Left cardiac atrium (tissue), 4 donors: Measurements from ENCODE around the gene WDR70. TPM values are rescaled to one million over a fixed set of nuclear protein-coding genes. Genes with fewer than 3 reads are reported as not detected.
"Not testable (repeated sequence)": the region's sequence is repeated elsewhere in the genome, so short reads cannot be mapped to it uniquely, and the experiment has no call there.

ENCODE experiments used
- ATAC-seq, 2 donors: fragments of 200-7000 bp; cut with Tn5 transposase; one replicate each; pipeline ENCODE4 v1.9.1; 2020; ENCODE audit warnings: mild to moderate bottlenecking in 2 of 2, moderate library complexity in 2 of 2
- DNase-seq: peaks from one replicate; pipeline ENCODE4 v3.0.0-alpha.2; 2020
- intact Hi-C, 2 donors: fragments of 100-400 bp; cut with DNase I; formaldehyde crosslinking; loops; one replicate each; pipeline versions ENCODE4 v1.14.1 to v1.15.1; 2022 to 2023
- long read RNA-seq: library from polyadenylated mRNA; unstranded; transcript quantifications from one replicate; pipeline ENCODE4 v2.0.0, GENCODE V29; 2021
- total RNA-seq, 2 donors: library from RNA; stranded (reverse); fragmentation: NEBNext Ultra II Directional; extraction: Animal tissue kit (Norgen Biotek cat#: 25700); gene quantifications; one replicate each; pipeline ENCODE4 v1.2.1, GENCODE V29; 2021
- donor health status: DM: no; HTN: yes; CAD: no.
- donor health status: DM: no; HTN: yes; CAD: no; lungs with severe emphysema.
- donor health status: DM: yes; HTN: yes; CAD: no.
- donor health status: Dilated cardiomyopathy.

Gene WDR70
- 10 to 100 TPM; 14.5 TPM for total RNA-seq
- long read RNA-seq, transcript WDR70-201 (18 exons, 2,983 nt), result major isoform, 7 of 11 reads
- long read RNA-seq, partial matches to known transcripts, result 1 of 11 reads
- long read RNA-seq, other reads (novel, unspliced or antisense), result 3 of 11 reads

DNA sequence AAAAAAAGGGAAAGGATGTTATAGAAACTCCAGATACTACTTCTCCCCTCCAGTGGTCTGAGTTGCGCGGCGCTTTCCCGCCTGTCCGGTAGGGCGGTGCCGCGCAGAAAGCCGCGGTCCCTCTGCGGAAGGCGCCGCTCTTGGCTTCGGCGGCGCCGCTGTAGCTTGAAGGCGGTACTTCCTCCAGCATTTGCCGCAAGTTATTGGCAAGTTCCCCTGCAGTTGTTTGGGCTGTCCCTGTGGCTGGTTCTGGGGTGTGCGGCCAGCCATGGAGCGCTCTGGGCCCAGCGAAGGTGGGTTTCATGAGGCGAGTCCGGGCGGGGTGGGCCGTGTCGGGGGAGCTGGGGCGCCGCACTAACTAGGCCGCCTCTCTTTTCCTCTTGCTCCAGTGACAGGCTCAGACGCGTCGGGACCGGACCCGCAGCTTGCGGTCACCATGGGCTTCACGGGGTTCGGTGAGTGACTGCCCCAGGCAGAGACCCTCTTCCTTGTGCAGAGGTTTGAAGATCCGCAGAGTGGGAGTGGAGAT is at the start of gene WDR70:
Gene WDR70 (plus strand): TSS at position 219 of the 529 bp plus-strand sequence. CDS start 50 bp downstream, at position 269.
- ATAC-seq (peak; percentile 99 to 100), DNase-seq (peak; percentile 90)
- intact Hi-C loops, result not testable (repeated sequence)

DNA sequence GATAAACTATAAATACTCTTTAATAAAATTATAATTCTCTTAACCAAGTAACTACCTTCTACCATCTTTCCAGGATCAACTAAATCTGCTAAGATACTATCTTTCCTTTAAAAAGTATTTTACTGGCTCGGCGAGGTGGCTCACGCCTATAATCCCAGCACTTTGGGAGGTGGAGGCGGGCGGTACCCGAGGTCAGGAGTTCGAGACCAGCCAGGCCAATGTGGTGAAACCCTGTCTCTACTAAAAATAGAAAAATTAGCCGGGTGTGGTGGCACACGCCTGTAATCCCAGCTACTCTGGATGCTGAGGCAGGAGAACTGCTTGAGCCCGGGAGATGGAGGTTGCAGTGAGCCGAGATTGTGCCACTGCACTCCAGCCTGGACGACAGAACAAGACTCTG is 44.4 kb upstream of the WDR70 start:
- DNase-seq, intact Hi-C loops: not testable (repeated sequence)

DNA sequence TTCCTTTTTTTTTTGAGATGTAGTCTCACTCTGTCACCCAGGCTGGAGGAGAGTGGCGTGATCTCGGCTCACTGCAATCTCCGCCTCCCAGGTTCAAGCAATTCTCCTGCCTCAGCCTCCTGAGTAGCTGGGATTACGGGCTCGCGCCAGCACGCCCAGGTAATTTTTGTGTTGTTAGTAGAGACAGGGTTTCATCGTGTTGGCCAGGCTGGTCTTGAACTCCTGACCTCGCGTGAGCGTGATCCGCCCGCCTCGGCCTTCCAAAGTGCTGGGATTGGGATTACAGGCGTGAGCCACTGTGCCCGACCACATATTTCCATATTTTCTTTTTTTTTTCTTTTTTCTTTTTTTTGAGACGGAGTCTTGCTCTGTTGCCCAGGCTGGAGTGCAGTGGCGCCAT is 36.4 kb upstream of the WDR70 start:
- DNase-seq, intact Hi-C loops, ATAC-seq: not testable (repeated sequence)

More for the DNA sequence above, 44.4 kb upstream of the WDR70 start:
- not testable (repeated sequence) for ATAC-seq

DNA sequence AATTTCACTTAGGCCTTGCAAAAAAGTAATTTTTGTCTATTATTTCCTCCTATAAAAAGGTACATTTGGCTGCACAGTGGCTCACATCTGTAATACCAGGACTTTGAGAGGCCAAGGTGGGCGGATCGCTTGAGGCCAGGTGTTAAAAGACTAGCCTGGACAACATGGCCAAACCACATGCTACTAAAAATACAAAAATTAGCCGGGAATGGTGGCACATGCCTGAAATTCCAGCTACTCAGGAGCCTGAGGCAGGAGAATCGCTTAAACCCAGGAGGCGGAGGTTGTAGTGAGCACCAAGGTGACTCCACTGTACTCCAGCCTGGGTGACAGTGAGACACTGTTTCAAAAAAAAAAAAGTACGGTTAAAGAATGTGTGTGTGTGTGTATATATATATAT is 24.0 kb upstream of the WDR70 start:
- ATAC-seq (no peak), DNase-seq (no peak)
- intact Hi-C loops, result no loop called here

DNA sequence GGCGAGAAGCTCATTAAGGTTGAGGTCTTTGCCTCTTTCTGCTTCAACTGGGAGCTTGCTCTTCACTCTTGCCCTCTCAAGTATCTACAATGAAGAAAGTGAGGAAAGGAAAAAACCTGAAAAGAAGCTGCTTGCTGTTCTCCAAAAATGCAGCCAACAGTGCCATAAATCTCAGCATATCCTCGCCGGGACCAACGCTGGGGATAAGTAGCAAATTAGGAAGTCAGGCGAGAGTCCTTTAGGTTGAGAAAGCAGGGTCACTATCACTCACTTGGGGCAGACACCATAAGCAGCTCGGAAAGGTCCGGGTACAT is 8.6 kb upstream of the WDR70 start:
- intact Hi-C loops, result no loop called here
- DNase-seq (no peak), ATAC-seq (no peak)

DNA sequence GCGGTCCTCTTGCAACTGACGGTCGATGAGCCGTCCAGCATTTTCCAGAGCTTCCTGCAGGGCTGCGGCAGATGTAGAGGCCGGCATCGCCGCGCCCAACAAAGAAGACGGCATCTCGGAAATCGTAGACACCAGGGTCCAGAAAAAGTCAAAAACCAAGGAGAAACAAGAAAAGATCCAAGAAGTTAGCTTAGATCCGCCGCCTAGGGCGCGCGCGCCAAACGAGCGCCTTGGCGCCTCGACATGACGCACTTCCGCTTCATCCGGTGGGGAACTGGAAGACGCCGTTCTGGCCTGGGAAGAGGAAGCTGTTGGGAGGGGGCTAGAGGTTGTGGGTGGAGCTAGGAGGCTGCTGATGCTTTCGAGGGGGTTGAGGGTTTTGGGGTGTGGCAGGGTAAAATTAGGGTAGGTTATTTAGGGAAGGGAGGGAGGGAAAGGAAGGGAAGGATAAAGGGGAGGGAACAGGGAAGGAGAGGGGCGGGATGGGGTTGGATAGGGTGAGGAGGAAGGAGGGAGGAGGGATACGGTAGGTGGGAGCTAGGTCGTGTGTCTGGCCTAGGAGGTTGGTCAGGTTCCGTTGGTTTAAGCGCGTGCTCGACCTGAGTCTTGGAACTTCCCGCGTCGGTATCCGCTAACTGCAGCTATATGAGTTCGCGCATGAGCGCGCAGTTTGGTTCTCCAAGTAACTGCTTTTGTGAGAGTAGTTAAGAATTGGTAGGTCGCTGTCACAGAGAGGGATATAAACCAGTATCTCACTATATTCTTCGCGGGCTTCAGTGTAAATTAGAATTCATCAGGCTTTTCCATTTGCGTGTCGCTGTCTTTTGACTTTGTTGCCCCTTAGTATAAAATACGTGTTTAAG is 8.0 kb upstream of the WDR70 start, which contains the start of gene NUP155:
Gene NUP155 (minus strand): TSS at position 243 of the 863 bp plus-strand sequence. CDS start 129 bp downstream, at position 114.
- ATAC-seq, result peak; percentile 99
- peak; percentile 94 for DNase-seq
- intact Hi-C loops, result no loop called here

DNA sequence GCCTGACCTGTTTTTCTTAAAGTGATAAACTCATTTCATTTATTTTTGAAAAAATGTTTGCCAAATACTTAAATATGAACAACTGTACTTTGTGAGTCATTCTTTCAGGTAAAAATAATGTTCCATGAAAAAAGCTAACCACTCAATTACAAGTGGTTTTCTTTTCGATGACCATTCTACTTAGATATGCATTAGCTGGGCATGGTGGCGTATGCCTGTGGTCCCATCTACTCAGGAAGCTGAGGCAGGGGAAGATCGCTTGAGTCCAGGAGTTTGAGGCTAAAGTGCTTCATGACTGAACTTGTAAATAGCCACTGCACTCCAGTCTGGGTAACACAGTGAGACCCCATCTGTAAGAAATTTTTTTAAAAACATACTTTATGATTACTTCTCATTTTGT is 4.0 kb upstream of the WDR70 start:
- no peak for ATAC-seq
- DNase-seq, result no peak
- intact Hi-C loops, result no loop called here

DNA sequence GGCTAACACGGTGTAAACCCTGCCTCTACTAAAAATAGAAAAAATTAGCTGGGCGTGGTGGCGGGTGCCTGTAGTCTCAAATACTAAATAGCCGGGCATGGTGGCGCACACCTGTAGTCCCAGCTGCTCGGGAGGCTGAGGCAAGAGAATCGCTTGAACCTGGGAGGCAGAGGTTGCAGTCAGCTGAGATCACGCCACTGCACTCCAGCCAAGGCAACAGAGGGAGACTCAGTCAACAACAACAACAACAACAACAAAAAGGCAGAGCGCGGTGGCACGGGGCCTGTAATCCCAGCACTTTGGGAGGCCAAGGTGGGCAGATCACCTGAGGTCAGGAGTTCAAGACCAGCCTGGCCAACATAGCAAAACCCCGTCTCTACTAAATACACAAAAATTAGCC is 1.1 kb upstream of the WDR70 start:
- intact Hi-C loops, ATAC-seq: not testable (repeated sequence)

DNA sequence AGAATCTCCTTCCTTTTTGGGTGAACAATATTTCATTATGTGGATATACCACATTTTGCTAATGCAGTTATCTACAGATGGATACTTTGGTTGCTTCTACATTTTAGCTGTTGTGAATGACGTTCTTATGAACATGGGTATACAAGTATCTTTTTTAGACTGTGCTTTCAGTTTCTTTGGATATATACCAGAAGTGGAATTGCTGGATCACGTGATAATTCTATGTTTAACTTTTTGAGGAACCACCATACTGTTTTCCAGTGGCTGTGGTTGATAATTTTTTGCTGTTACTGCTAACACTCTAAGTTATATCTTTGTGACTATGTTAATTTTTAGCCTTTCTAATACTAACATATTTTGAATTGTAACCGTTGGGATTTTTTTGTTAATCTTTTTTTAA is 12.5 kb downstream of the WDR70 start:
- no peak for ATAC-seq
- intact Hi-C loops, result no loop called here
- no peak for DNase-seq

More for the DNA sequence above, 1.1 kb upstream of the WDR70 start:
- DNase-seq, result not testable (repeated sequence)

DNA sequence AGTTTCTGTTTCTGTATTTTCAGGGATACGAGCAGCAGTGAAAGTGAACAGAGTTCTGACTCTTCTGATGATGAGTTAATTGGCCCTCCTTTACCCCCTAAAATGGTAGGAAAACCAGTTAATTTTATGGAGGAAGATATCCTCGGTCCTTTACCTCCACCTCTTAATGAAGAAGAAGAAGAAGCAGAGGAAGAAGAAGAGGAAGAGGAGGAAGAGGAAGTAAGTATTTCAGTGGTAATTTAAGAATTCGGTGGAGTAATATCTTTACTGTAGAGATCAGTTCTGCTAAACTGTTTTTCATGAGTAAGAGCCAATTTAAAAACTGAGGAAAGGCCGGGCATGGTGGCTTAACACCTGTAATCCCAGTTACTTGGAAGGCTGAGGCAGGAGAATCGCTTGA is 17.2 kb downstream of the WDR70 start:
- intact Hi-C loops, result no loop called here
- no peak for ATAC-seq
- DNase-seq, result no peak

DNA sequence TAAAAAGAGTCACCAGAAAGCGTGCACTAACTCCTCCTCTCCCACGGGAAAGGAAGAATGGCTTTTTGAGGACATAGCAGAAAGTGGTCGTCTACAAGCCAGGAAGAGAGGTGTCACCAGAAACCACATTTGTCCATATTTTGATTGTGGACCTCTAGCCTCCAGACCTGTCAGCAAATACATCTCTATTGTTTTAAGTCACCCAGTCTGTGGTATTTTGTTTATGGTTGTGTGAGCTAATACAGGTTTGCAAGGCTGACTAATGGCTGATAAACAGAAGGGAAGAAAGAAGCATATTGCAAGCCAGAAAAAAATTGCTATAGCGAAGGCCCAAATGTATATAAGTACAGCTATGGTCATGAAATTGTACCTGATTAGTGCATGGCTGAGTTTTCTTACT is 21.4 kb downstream of the WDR70 start:
- DNase-seq (no peak), ATAC-seq (no peak)
- intact Hi-C loops, result no loop called here

DNA sequence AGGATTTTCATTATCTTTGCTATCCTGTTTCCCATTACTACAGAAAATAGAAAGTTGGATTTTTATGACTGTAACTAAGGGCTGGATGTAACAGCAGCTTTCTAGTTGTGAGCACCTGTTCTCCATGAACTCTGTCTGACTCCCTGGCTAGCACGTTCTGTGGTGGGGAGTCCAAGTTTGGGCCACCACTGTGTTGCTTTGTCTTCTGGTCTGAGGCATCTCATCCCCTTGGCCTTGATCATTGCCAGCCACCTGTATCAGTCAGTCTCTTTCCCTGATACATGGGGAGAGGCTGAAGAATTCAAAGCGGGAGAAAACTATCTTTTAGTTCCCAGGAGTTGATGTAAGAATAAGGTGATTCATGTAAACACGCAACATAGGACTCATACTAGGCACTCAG is 33.4 kb downstream of the WDR70 start:
- DNase-seq (no peak), ATAC-seq (no peak)
- intact Hi-C loops, result loop anchor here in 1 of 2 donors (10.0 kb wide), 1 partner anchor 782 kb away; no protein-coding TSS in a partner anchor

DNA sequence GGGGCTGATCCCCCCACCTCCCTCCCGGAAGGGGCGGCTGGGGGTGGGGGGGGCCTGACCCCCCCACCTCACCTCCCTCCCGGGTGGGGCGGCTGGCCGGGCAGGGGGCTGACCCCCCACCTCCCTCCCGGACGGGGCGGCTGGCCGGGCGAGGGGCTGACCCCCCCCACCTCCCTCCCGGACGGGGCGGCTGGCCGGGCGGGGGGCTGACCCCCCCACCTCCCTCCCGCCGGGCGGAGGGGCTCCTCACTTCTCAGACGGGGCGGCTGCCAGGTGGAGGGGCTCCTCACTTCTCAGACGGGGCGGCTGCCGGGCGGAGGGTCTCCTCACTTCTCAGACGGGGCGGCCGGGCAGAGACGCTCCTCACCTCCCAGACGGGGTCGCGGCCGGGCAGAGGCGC is 36.3 kb downstream of the WDR70 start:
- intact Hi-C loops, result loop anchor here in 1 of 2 donors (10.0 kb wide), 1 partner anchor 779 kb away; no protein-coding TSS in a partner anchor
- ATAC-seq, result not testable (repeated sequence)

DNA sequence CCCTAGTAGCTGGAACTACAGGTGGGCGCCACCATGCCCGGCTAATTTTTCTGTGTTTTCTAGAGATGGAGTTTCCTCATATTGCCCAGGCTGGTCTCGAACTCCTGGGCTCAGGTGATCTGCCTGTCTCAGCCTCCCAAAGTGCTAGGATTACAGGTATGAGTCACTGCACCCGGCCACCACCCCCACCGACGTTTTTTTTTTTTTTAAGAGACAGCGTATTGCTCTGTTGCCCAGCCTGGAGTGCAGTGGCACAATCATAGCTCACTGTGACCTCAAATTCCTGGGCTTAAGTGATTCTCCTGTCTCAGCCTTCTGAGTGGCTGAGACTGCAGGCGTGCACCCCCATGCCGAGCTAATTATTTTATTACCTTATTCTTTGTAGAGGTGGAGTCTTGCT is 38.2 kb downstream of the WDR70 start:
- ATAC-seq (no peak), DNase-seq (no peak)
- intact Hi-C loops, result loop anchor here in 1 of 2 donors (10.0 kb wide), 1 partner anchor 777 kb away; no protein-coding TSS in a partner anchor

More for the DNA sequence above, 36.3 kb downstream of the WDR70 start:
- not testable (repeated sequence) for DNase-seq

DNA sequence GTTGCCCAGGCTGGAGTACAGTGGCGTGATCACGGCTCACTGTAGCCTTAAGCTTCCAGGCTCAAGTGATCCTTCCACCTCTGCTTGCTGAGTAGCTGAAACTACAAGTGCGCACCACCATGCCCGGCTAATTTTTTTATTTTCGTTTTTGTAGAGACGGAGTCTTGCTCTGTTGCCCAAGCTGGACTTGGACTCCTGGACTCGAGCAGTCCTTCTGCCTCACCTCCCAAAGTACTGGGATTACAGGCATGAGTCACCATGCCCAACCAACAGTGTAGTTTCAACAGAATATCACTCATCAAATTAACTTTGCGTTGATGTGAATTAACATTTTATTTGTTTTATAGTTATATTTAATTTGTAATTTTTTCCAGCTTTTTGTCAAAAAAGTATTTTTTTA is 45.3 kb downstream of the WDR70 start:
- DNase-seq (no peak), ATAC-seq (no peak)
- intact Hi-C loops, result no loop called here

DNA sequence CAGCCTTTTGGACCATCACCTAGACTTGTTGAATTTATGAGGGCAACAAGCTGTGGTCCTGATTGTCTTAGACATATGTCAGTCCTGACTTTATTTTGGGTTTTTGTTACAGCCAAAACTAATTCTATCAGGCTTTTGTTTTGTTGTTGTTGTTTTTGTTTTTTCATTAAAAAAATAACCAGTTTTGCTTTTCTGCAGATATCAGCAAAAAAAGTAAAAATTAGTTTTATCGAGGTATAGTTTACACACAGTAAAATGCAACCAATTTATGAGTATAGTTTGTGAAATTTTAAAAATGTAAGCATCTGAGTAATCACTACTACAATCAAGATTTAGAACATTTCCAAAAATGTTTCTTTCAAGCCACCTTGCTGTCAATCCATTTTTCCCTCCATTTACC is 48.9 kb downstream of the WDR70 start:
- intact Hi-C loops, result no loop called here
- no peak for ATAC-seq
- no peak for DNase-seq

DNA sequence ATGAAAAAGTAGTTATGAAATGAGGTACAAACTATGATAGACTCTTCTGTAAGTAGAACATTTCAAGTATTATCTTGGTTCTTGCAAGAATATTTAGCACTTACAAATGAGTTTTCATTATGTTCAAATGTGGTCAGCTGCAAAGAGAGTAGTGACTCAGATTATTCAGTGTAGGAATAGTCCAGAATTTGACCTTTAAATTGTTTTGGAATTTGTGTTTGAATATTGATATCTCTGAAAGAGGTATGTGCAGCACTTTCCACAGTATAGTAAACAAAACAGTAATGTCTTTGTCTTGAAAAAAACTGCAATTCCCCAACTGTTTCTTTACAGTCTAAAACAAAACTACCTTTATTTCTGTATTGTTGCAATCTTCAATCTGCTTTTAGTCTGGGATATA is 56.1 kb downstream of the WDR70 start:
- ATAC-seq, result no peak
- intact Hi-C loops, result no loop called here
- DNase-seq, result no peak

DNA sequence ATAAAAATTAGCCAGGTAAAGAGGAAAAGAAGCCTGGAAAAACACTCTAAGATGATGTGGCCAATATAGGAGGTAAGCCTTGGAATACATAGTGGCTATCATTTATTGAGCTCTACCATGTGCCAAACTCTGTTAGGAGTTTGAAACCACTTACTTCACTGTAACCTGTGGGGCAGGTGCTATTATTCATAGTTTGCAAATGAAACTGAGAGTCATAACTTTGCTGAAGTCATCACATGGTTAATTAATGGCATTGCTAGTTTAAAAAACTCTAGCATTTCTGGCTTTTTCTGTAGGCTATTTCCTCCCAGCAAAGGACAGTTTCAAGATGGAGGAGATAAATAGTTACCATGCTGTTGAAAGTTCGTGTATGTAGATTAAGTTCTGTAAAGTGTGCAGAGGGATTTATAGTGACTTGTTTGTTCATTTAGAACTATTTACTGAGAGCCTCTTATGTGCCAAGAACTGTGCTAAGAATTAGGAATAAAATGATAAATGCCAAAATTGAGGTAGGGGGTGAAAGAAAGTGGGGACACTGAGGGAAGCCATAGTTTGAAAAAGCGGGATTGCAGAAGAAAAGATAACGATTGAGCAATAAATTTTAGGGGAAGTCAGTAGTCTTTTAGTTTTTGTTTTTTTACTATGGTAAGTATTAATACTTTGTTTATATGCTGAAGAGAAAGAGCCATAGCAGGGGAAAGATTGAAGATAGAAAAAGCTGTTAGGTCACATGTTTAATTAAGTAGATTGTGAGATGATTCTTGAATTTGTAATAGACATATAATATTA is 57.2 kb downstream of the WDR70 start:
- no peak for DNase-seq
- intact Hi-C loops, result no loop called here
- no peak for ATAC-seq

DNA sequence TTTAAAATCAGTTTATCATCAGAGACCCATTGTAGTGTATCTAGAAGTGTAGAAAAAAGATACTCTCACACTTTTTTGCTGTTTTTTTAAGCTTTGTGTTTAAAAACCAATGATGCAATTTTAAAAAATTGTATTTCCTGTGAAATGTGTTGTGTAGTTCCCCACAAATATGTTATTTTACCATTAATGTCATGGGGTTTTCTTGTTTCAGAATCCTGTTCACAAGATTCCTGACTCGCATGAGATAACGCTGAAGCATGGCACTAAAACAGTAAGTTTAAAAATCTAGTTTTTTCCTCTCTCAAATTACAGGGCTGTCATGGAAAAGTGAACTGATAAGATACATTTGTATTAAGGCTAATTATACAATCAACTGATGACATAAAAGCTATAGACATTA is 58.6 kb downstream of the WDR70 start:
- intact Hi-C loops, result no loop called here
- ATAC-seq (no peak), DNase-seq (no peak)
